IMR-90 (cell line): ENCODE results near the gene SLC51A. TPM values are rescaled to one million over a fixed set of nuclear protein-coding genes. Genes with fewer than 3 reads are reported as not detected.
"Not testable (repeated sequence)": the region's sequence is repeated elsewhere in the genome, so short reads cannot be mapped to it uniquely, and the experiment has no call there.

ENCODE experiments used
- ATAC-seq: fragments of 200-7000 bp; cut with Tn5 transposase; 2 replicates; pipeline ENCODE4 v1.9.1; 2020; ENCODE audit warnings: low read depth, mild to moderate bottlenecking, moderate library complexity
- BruUV-seq: library from RNA; stranded (reverse); fragments of 400-500 nt; replicated peaks from 2 replicates; lab custom pipeline; 2021; lab: Mats Ljungman, UMichigan
- CTCF ChIA-PET: fragments of 300-600 bp; formaldehyde crosslinking; extraction: SDS; loops from one replicate; lab custom pipeline; 2021; ENCODE audit warnings: antibody characterized with exemption; lab: Yijun Ruan, JAX
- POLR2A ChIA-PET: fragments of 300-600 bp; sonication (Branson Sonifier 250); formaldehyde crosslinking; loops from one replicate; lab custom pipeline; 2022; ENCODE audit warnings: antibody characterized with exemption; ENCODE audit not compliant: unreplicated experiment; lab: Charles Lee
- DNase-seq: peaks from one replicate; pipeline ENCODE4 v3.0.0; 2013
- H2AFZ ChIP-seq: replicated peaks from 2 replicates; pipeline ENCODE3; 2013; ENCODE audit warnings: low read length, mild to moderate bottlenecking; ENCODE audit not compliant: poor library complexity
- H2AK5ac ChIP-seq: 2 replicates; pipeline ENCODE4 v1.6.1; 2013; ENCODE audit warnings: low read depth, low read length, inconsistent platforms
- H2AK9ac ChIP-seq: replicated peaks from 2 replicates; pipeline ENCODE3; 2013; ENCODE audit warnings: mild to moderate bottlenecking, low read depth, low read length, moderate library complexity; ENCODE audit not compliant: poor library complexity
- H2BK120ac ChIP-seq: 2 replicates; pipeline ENCODE4 v1.6.1; 2013; ENCODE audit warnings: low read depth, low read length, inconsistent platforms
- H2BK15ac ChIP-seq: 3 replicates; pipeline ENCODE4 v1.6.1; 2013; ENCODE audit warnings: low read depth, low read length, inconsistent platforms
- H2BK20ac ChIP-seq: 2 replicates; pipeline ENCODE4 v1.6.1; 2013; ENCODE audit warnings: low read depth, mild to moderate bottlenecking, inconsistent platforms, low read length, moderate library complexity
- H2BK5ac ChIP-seq: 2 replicates; pipeline ENCODE4 v1.6.1; 2013; ENCODE audit warnings: mild to moderate bottlenecking, low read depth, low read length, inconsistent platforms; ENCODE audit not compliant: poor library complexity, severe bottlenecking
- H3K14ac ChIP-seq: replicated peaks from 2 replicates; pipeline ENCODE4 v1.6.1; 2013; ENCODE audit warnings: low read depth, low read length, inconsistent platforms
- H3K18ac ChIP-seq: 2 replicates; pipeline ENCODE4 v1.6.1; 2013; ENCODE audit warnings: low read depth, low read length, control low read depth
- H3K23ac ChIP-seq: 2 replicates; pipeline ENCODE4 v1.6.1; 2013; ENCODE audit warnings: low read depth, low read length, inconsistent platforms
- H3K27ac ChIP-seq: 2 replicates; pipeline ENCODE4 v1.5.1; 2013; ENCODE audit warnings: mild to moderate bottlenecking, control low read depth, low read length; ENCODE audit not compliant: insufficient read depth
- H3K27me3 ChIP-seq: 2 replicates; pipeline ENCODE4 v1.6.1; 2013; ENCODE audit warnings: low read length; ENCODE audit not compliant: control insufficient read depth, insufficient read depth
- H3K36me3 ChIP-seq: 2 replicates; pipeline ENCODE4 v1.6.1; 2013; ENCODE audit warnings: low read length, mixed read lengths; ENCODE audit not compliant: control insufficient read depth, insufficient read depth
- H3K4ac ChIP-seq: 2 replicates; pipeline ENCODE4 v1.6.1; 2013; ENCODE audit warnings: low read depth, low read length, inconsistent platforms
- H3K4me1 ChIP-seq: 2 replicates; pipeline ENCODE4 v1.6.1; 2013; ENCODE audit warnings: low read length, mixed read lengths; ENCODE audit not compliant: control insufficient read depth, insufficient read depth
- H3K4me2 ChIP-seq: 2 replicates; pipeline ENCODE4 v1.6.1; 2013; ENCODE audit warnings: low read depth, mild to moderate bottlenecking, control low read depth, low read length, moderate library complexity
- H3K4me3 ChIP-seq: 2 replicates; pipeline ENCODE4 v1.5.1; 2013; ENCODE audit warnings: low read depth, mild to moderate bottlenecking, control low read depth, low read length, moderate library complexity; ENCODE audit not compliant: insufficient read depth
- H3K56ac ChIP-seq: 2 replicates; pipeline ENCODE4 v1.6.1; 2013; ENCODE audit warnings: low read length, inconsistent platforms; ENCODE audit not compliant: insufficient read depth; ENCODE audit errors: extremely low read depth
- H3K79me1 ChIP-seq, 2 experiments: 2 replicates each; pipeline ENCODE4 v1.6.1; 2013; ENCODE audit warnings: low read length in 2 of 2, inconsistent platforms in 1 of 2, low read depth in 1 of 2
- H3K9ac ChIP-seq: 2 replicates; pipeline ENCODE4 v1.6.1; 2013; ENCODE audit warnings: low read depth, low read length, control low read depth
- H3K9me1 ChIP-seq: 2 replicates; pipeline ENCODE4 v1.6.1; 2013; ENCODE audit warnings: low read length, inconsistent platforms; ENCODE audit not compliant: insufficient read depth
- H3K9me3 ChIP-seq: 2 replicates; pipeline ENCODE4 v1.6.1; 2013; ENCODE audit warnings: low read length; ENCODE audit not compliant: control insufficient read depth, insufficient read depth
- H4K20me1 ChIP-seq: 2 replicates; pipeline ENCODE4 v1.6.1; 2013; ENCODE audit warnings: low read length, inconsistent platforms; ENCODE audit not compliant: insufficient read depth
- H4K5ac ChIP-seq: 2 replicates; pipeline ENCODE4 v1.6.1; 2013; ENCODE audit warnings: mild to moderate bottlenecking, low read depth, low read length, control low read depth
- H4K8ac ChIP-seq, 2 experiments: 2 replicates each; pipeline ENCODE4 v1.6.1; 2013; ENCODE audit warnings: low read depth in 2 of 2, low read length in 2 of 2, control low read depth in 1 of 2, inconsistent platforms in 1 of 2
- H4K91ac ChIP-seq: 2 replicates; pipeline ENCODE4 v1.6.1; 2013; ENCODE audit warnings: low read depth, low read length, inconsistent platforms; ENCODE audit not compliant: insufficient read depth
- WGBS, 2 experiments: methylation state at CpG; one replicate each; pipeline versions ENCODE4 v1.1.5 to v1.1.7; 2013; ENCODE audit warnings: missing lambda C conversion rate in 2 of 2; ENCODE audit not compliant: insufficient read length in 1 of 2; ENCODE audit errors: extremely low coverage in 2 of 2; 5-methylcytosine and 5-hydroxymethylcytosine counted together
- dilution Hi-C: fragments of 300-500 bp; cut with HindIII; formaldehyde crosslinking; loops from one replicate; pipeline ENCODE4 v1.14.3; 2018; ENCODE audit warnings: low sequenced_read_pairs; ENCODE audit not compliant: unreplicated experiment
- in situ Hi-C: fragments of 300-500 bp; cut with MboI; formaldehyde crosslinking; loops from 3 replicates; pipeline ENCODE4 v1.14.3; 2019; ENCODE audit warnings: low sequenced_read_pairs, inconsistent platforms, mixed read lengths
- intact Hi-C: fragments of 100-400 bp; cut with micrococcal nuclease; formaldehyde crosslinking; loops from 2 replicates; pipeline ENCODE4 v1.10.0; 2022
- polyA plus RNA-seq, 3 experiments: library from polyadenylated mRNA; depleted of rRNA; stranded (reverse); fragments of >200 nt; gene quantifications; 2 replicates each; pipeline ENCODE4 v1.2.3, GENCODE V29; 2012; ENCODE audit warnings: low replicate concordance in 1 of 3
- total RNA-seq: library from RNA; depleted of rRNA; stranded (reverse); fragments of >200 nt; gene quantifications from 2 replicates; pipeline ENCODE4 v1.2.3, GENCODE V29; 2012

Gene SLC51A
- total and polyA plus RNA-seq, 2 of the 4 experiments (the other 2 are of a cell fraction): not detected

GRCh38 chr3:196184169-196184432 lies 32.2 kb upstream of the SLC51A start:
- H2BK15ac ChIP-seq, POLR2A ChIA-PET, H2AK9ac ChIP-seq, CTCF ChIA-PET, H3K36me3 ChIP-seq, in situ Hi-C loops, H4K5ac ChIP-seq, H2AK5ac ChIP-seq, H3K18ac ChIP-seq, H3K9me1 ChIP-seq, H3K4me3 ChIP-seq, H3K14ac ChIP-seq, H3K4ac ChIP-seq, H3K4me1 ChIP-seq, H2BK120ac ChIP-seq, H2BK20ac ChIP-seq, H3K9me3 ChIP-seq, intact Hi-C loops, DNase-seq, H4K8ac ChIP-seq, ATAC-seq, H2BK5ac ChIP-seq, H3K23ac ChIP-seq, H3K79me1 ChIP-seq, H3K56ac ChIP-seq, H2AFZ ChIP-seq, H4K91ac ChIP-seq, H3K4me2 ChIP-seq, BruUV-seq, H3K27ac ChIP-seq, H3K9ac ChIP-seq, H3K27me3 ChIP-seq, H4K20me1 ChIP-seq: not testable (repeated sequence)
- WGBS, 2 experiments: no CpG with 5 or more reads among the region's 4 CpGs
- dilution Hi-C loops: loop anchor here (25.0 kb wide), 1 partner anchor 122 kb away; no protein-coding TSS in a partner anchor
